WTC11 (cell line): ENCODE data around the gene POGZ.

Experiments used
- CREM ChIP-seq: sonication (generic); formaldehyde crosslinking; IDR thresholded peaks from 2 replicates; pipeline ENCODE4 v1.8.1; 2022; ENCODE audit warnings: mild to moderate bottlenecking, missing genetic modification reagents, moderate library complexity
- NR3C1 ChIP-seq: sonication (generic); formaldehyde crosslinking; conservative IDR thresholded peaks from 2 replicates; pipeline ENCODE4 v1.8.1; 2023; ENCODE audit warnings: low read depth, mild to moderate bottlenecking, missing genetic modification reagents
- TF ChIP-seq, protein P1 (sequence below): fragments of 200-600 bp; IDR thresholded peaks from 2 replicates; pipeline ENCODE4 v1.8.0; 2022; ENCODE audit warnings: antibody characterized with exemption

DNA sequence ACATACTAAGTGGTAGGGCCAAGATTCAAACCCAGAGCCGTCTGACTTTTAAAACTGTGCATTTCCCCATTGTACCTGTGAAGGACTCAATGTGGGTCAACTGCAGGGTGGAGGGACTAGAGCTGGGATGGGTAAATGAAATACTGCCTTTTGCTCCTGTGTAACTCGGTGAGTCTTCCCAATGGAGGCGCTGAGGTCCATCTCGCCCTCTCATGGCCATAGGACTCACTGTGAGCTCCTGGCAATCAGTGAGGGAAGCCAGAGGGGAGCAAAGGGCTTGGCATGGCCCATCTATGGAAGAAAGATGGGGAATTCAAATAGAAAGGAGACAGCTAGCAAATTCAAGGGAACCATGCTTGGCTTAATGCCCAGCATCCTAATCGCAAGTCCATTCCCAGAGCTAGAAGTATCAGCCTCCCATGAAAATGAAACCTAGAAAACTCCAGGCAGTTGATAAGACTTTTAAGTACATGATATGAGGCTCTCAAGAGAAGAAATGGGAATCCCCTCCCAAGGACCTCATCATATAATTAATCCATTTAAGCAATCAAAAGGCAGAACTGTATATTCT lies 26.5 kb upstream of the POGZ start:
- TF ChIP-seq, protein P1, sequence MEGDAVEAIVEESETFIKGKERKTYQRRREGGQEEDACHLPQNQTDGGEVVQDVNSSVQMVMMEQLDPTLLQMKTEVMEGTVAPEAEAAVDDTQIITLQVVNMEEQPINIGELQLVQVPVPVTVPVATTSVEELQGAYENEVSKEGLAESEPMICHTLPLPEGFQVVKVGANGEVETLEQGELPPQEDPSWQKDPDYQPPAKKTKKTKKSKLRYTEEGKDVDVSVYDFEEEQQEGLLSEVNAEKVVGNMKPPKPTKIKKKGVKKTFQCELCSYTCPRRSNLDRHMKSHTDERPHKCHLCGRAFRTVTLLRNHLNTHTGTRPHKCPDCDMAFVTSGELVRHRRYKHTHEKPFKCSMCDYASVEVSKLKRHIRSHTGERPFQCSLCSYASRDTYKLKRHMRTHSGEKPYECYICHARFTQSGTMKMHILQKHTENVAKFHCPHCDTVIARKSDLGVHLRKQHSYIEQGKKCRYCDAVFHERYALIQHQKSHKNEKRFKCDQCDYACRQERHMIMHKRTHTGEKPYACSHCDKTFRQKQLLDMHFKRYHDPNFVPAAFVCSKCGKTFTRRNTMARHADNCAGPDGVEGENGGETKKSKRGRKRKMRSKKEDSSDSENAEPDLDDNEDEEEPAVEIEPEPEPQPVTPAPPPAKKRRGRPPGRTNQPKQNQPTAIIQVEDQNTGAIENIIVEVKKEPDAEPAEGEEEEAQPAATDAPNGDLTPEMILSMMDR, result no peak
- TF ChIP-seq NR3C1 (CRISPR knock-in tag), result no peak
- no peak for TF ChIP-seq CREM (CRISPR knock-in tag)
